CD4-positive, alpha-beta T cell (primary cell): ENCODE measurements around the gene CUL4B. TPM values are rescaled to one million over a fixed set of nuclear protein-coding genes. Genes with fewer than 3 reads are reported as not detected.
A peak's percentile ranks its signal among the peaks of the same experiment; 100 is the strongest.

Experiments
- ATAC-seq: fragments of 200-7000 bp; cut with Tn5 transposase; one replicate; pipeline ENCODE4 v1.10.0; 2022; ENCODE audit warnings: mild to moderate bottlenecking; ENCODE audit not compliant: poor library complexity
- CTCF ChIA-PET: fragments of 350-600 bp; sonication (Branson Sonifier 250); formaldehyde crosslinking; loops from one replicate; lab custom pipeline; 2021; ENCODE audit warnings: antibody characterized with exemption, inconsistent platforms; lab: Charles Lee
- POLR2A ChIA-PET: fragments of 350-600 bp; sonication (Branson Sonifier 250); formaldehyde crosslinking; loops from one replicate; lab custom pipeline; 2021; ENCODE audit warnings: antibody characterized with exemption, inconsistent platforms; lab: Charles Lee
- DNase-seq, 14 experiments: peaks; one replicate each; pipeline ENCODE4 v3.0.0-alpha.2; 2013 to 2020; ENCODE audit warnings: mixed read lengths in 2 of 14
- H3K27ac ChIP-seq, 2 donors: one replicate each; pipeline versions ENCODE4 v1.5.1 to v1.7.0; 2013; ENCODE audit warnings: low read length in 2 of 2, low read depth in 1 of 2, mild to moderate bottlenecking in 1 of 2
- H3K27me3 ChIP-seq, 2 experiments: 1 replicate in 1 of 2; 2 replicates in 1 of 2; pipeline versions ENCODE4 v1.6.1 to v1.7.0; 2013; ENCODE audit warnings: low read length in 2 of 2, control low read depth in 1 of 2, mild to moderate bottlenecking in 1 of 2, moderate library complexity in 1 of 2; ENCODE audit not compliant: insufficient read depth in 2 of 2, control insufficient read depth in 1 of 2
- H3K36me3 ChIP-seq: one replicate; pipeline ENCODE4 v1.6.1; 2013; ENCODE audit warnings: low read length, control low read depth; ENCODE audit not compliant: insufficient read depth
- H3K4me1 ChIP-seq: one replicate; pipeline ENCODE4 v1.6.1; 2013; ENCODE audit warnings: low read length, control low read depth; ENCODE audit not compliant: insufficient read depth
- H3K4me3 ChIP-seq: one replicate; pipeline ENCODE4 v1.5.1; 2013; ENCODE audit warnings: mild to moderate bottlenecking, low read length, moderate library complexity
- H3K9me3 ChIP-seq, 2 experiments: 1 replicate in 1 of 2; 2 replicates in 1 of 2; pipeline versions ENCODE4 v1.6.1 to v1.7.0; 2013; ENCODE audit warnings: low read length in 2 of 2, mild to moderate bottlenecking in 2 of 2, control low read depth in 1 of 2, moderate library complexity in 1 of 2; ENCODE audit not compliant: control insufficient read depth in 1 of 2, insufficient read depth in 1 of 2
- H3K27ac Mint-ChIP-seq: one replicate; pipeline ENCODE4 v1.8.0; 2020; ENCODE audit warnings: mixed read lengths
- H3K27me3 Mint-ChIP-seq: one replicate; pipeline ENCODE4 v1.8.0; 2021; ENCODE audit warnings: mixed read lengths
- H3K36me3 Mint-ChIP-seq: one replicate; pipeline ENCODE4 v1.8.0; 2021; ENCODE audit warnings: low read depth, mixed read lengths
- H3K4me1 Mint-ChIP-seq: one replicate; pipeline ENCODE4 v1.8.0; 2021; ENCODE audit warnings: low read depth, mixed read lengths
- H3K4me3 Mint-ChIP-seq: one replicate; pipeline ENCODE4 v1.8.0; 2020; ENCODE audit warnings: mild to moderate bottlenecking, mixed read lengths
- H3K9me3 Mint-ChIP-seq: one replicate; pipeline ENCODE4 v1.8.0; 2020; ENCODE audit warnings: mixed read lengths
- intact Hi-C, 2 experiments: fragments of 100-400 bp; cut with DNase I in 1 of 2; cut with micrococcal nuclease in 1 of 2; formaldehyde crosslinking; loops; one replicate each; pipeline versions ENCODE4 v1.15.1 to v1.9.0; 2023 to 2025; cut with DNase I, micrococcal nuclease
- total RNA-seq, 174 experiments: library from RNA in 2 of 174; stranded (reverse) in 2 of 174; gene quantifications; one replicate each; pipeline ENCODE4 v1.2.3 and lab custom pipeline; 2021 to 2026
- TF ChIP-seq, protein P1 (sequence below): fragments of 200-600 bp; IDR thresholded peaks from one replicate; pipeline ENCODE4 v1.8.0; 2022; ENCODE audit warnings: antibody characterized with exemption, mild to moderate bottlenecking

Gene CUL4B
- total RNA-seq, 2 experiments from 2014 or later, result 32.1 to 34.1 TPM

DNA sequence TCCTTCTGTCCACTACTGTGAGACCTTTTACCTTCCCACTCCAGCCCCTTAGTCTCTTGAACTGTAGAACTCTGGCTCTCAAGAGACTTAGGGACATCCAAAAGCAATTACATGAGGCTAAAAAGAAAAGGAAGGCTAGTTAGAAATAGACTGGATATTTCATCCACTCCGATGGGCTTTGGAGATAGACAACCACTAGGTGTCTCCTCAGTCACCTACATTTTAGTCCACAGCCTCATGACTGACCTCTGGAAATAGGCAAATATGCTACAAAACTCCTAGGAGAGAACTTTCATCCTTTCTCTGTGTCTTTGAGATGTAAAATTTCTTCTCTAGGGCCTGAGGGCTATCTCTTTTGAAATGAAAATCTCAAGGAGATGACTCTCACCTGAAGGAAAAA is 46.5 kb downstream of the CUL4B start:
- TF ChIP-seq, protein P1, sequence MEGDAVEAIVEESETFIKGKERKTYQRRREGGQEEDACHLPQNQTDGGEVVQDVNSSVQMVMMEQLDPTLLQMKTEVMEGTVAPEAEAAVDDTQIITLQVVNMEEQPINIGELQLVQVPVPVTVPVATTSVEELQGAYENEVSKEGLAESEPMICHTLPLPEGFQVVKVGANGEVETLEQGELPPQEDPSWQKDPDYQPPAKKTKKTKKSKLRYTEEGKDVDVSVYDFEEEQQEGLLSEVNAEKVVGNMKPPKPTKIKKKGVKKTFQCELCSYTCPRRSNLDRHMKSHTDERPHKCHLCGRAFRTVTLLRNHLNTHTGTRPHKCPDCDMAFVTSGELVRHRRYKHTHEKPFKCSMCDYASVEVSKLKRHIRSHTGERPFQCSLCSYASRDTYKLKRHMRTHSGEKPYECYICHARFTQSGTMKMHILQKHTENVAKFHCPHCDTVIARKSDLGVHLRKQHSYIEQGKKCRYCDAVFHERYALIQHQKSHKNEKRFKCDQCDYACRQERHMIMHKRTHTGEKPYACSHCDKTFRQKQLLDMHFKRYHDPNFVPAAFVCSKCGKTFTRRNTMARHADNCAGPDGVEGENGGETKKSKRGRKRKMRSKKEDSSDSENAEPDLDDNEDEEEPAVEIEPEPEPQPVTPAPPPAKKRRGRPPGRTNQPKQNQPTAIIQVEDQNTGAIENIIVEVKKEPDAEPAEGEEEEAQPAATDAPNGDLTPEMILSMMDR, result no peak
- H3K4me1 ChIP-seq, result no peaks in the 10 kb centered on the region
- H3K4me1 Mint-ChIP-seq, result no peaks in the 10 kb centered on the region
- DNase-seq (peak in 1 of 14 experiments; percentile 4), ATAC-seq (no peak)
- no peaks in the 10 kb centered on the region for H3K27me3 Mint-ChIP-seq
- no peak overlapping the region for H3K4me3 ChIP-seq
- H3K9me3 Mint-ChIP-seq, result no peaks in the 10 kb centered on the region
- no peaks in the 10 kb centered on the region for H3K36me3 Mint-ChIP-seq
- ChIA-PET POLR2A (no interaction called here), CTCF (no interaction called here)
- H3K27me3 ChIP-seq, result no peaks in the 10 kb centered on the region
- H3K27ac ChIP-seq, result no peak overlapping the region
- intact Hi-C loops, result no loop called here
- no peak overlapping the region for H3K27ac Mint-ChIP-seq
- no peaks in the 10 kb centered on the region for H3K36me3 ChIP-seq
- H3K9me3 ChIP-seq, result no peaks in the 10 kb centered on the region
- H3K4me3 Mint-ChIP-seq, result no peak overlapping the region

DNA sequence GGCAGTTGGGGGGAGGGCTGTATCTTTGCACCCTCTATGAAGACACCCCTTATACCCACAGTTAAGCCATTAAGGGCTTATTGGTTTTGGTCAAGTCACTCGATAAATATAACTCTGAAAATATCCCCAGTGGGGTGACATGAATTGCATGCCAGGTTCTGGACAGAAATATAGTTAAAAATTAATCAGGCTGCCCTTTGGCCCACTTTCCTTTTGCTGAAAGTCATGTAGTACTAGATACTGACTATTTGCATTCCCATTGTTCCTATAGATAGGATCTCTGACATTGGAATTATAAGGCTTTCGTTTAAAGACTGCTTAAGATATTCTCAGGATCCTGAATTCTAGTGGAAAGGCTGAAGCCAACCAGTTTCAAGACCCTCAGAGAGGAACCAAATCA is 48.1 kb downstream of the CUL4B start:
- no peaks in the 10 kb centered on the region for H3K27me3 Mint-ChIP-seq
- H3K36me3 Mint-ChIP-seq, result no peaks in the 10 kb centered on the region
- Histone ChIP-seq H3K27ac (no peak overlapping the region), H3K4me1 (no peaks in the 10 kb centered on the region), H3K36me3 (no peaks in the 10 kb centered on the region), H3K27me3 (no peaks in the 10 kb centered on the region), H3K4me3 (no peak overlapping the region), H3K9me3 (no peaks in the 10 kb centered on the region)
- TF ChIP-seq, protein P1, result no peak
- no peak for ATAC-seq
- H3K4me1 Mint-ChIP-seq, result no peaks in the 10 kb centered on the region
- no peak overlapping the region for H3K4me3 Mint-ChIP-seq
- ChIA-PET POLR2A (no interaction called here), CTCF (no interaction called here)
- H3K9me3 Mint-ChIP-seq, result no peaks in the 10 kb centered on the region
- intact Hi-C loops, result no loop called here
- H3K27ac Mint-ChIP-seq, result no peak overlapping the region
- no peak for DNase-seq

DNA sequence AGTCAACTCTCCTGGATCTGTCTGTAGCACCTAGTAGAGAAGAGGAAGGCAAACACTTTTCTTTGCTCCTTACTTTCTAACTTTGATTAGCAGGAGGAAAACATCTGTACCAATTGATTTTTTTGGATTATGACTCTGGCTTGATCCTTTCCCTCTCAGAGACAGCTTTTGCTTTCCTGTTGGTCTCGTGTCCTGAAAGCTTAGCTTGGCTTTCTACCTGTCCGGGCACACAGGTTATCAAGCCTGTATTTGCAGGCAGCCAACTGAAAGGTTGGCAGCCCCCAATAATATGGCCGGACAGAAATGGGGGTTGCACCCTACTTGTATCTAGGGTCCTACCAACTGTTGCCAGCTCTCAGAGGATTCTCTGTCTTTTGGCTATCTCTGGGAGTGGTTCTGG is 48.5 kb downstream of the CUL4B start:
- no peak overlapping the region for H3K4me3 ChIP-seq
- no peaks in the 10 kb centered on the region for H3K9me3 ChIP-seq
- no peak for ATAC-seq
- no peaks in the 10 kb centered on the region for H3K27me3 ChIP-seq
- Mint-ChIP-seq H3K27me3 (no peaks in the 10 kb centered on the region), H3K27ac (no peak overlapping the region), H3K36me3 (no peaks in the 10 kb centered on the region), H3K4me1 (no peaks in the 10 kb centered on the region), H3K9me3 (no peaks in the 10 kb centered on the region), H3K4me3 (no peak overlapping the region)
- no peaks in the 10 kb centered on the region for H3K36me3 ChIP-seq
- H3K27ac ChIP-seq, result no peak overlapping the region
- no peak for DNase-seq
- no peaks in the 10 kb centered on the region for H3K4me1 ChIP-seq
- TF ChIP-seq, protein P1, result no peak
- CTCF ChIA-PET, result no interaction called here
- POLR2A ChIA-PET, result no interaction called here
- intact Hi-C loops, result no loop called here
